Sigmoid colon (tissue), 3 donors: ENCODE measurements around the gene TMEM181.
"Not testable (repeated sequence)": the region's sequence is repeated elsewhere in the genome, so short reads cannot be mapped to it uniquely, and the experiment has no call there.

Experiments
- CTCF ChIP-seq, 4 experiments: fragments of 450-650 bp in 3 of 4; fragments of 200-600 bp in 1 of 4; IDR thresholded peaks; one replicate each; pipeline ENCODE4 v1.5.1; 2016 to 2019; ENCODE audit warnings: antibody characterized with exemption in 4 of 4, mild to moderate bottlenecking in 3 of 4, moderate library complexity in 2 of 4
- POLR2A ChIP-seq, 2 donors: fragments of 450-650 bp; IDR thresholded peaks; one replicate each; pipeline ENCODE4 v1.6.1; 2016; ENCODE audit warnings: antibody characterized with exemption in 2 of 2, mild to moderate bottlenecking in 2 of 2, moderate library complexity in 2 of 2

GRCh38 chr6:158656986-158657385 lies 97.1 kb downstream of the TMEM181 start:
- not testable (repeated sequence) for TF ChIP-seq CTCF, POLR2A (IDR thresholded peaks at IDR 0.05)
